Stimulated activated CD8-positive, alpha-beta memory T cell treated with anti-CD3 and anti-CD28 coated beads, Interleukin-4, amount 100 ng/mL, for 1 hour (primary cell): ENCODE data around the gene CIAO3.
"Not testable (repeated sequence)": the region's sequence is repeated elsewhere in the genome, so short reads cannot be mapped to it uniquely, and the experiment has no call there.

Experiments used
- DNase-seq, 2 donors: peaks; one replicate each; pipeline ENCODE4 v3.0.0-alpha.2; 2020; ENCODE audit warnings: low read depth in 2 of 2, low spot score in 1 of 2

CIAO3 gene

DNA sequence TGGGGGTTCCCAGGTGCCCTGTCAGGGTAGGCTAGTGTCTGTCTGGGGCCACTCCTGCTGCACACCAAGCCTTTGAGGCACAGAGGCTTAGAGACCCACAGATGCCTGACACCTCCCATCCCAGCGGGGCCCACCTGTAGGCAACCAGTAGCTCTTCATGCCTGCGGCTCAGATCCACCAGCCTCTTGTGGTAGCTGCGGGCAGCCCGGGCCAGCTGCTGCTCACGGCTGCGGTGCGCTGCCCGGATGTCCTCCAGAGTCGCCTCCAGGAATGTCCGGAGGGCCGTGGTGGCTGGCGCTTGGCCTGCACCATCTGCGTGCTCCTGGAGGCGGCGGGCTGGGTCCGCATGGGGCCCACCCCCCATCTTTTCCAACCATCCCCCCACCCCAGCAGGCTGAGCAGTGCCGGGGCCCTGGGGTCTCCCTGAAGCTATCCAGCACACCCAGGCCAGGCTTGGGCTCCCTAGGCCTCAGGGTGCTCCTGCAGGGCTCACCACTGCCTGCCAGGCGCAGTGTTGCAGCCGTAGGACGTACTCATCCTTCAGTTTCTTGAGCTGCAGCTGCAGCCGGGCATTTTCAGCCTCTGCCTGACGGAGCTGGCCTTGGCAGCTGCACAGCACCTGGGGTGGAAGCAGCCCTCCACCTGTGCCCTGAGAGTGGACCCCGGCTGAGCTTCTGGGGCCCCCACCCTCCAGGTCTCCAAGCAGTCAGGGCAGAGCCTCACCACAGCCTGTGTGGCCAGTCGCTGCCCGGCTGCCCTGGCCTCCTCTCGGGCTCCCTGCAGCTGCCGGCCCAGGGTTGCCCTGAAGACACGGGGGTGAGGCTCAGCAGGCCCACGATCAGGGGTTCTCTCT, 16.4 kb downstream of the CIAO3 start:
- DNase-seq: no peak

GRCh38 chr16:723695-724094, 17.1 kb downstream of the CIAO3 start:
- DNase-seq: no peak

- DNase-seq: no peak
Measured at GRCh38 chr16:722835-723633, 17.8 kb downstream of the CIAO3 start.

- DNase-seq: no peak
Measured at GRCh38 chr16:721765-722540, 18.8 kb downstream of the CIAO3 start.

DNA sequence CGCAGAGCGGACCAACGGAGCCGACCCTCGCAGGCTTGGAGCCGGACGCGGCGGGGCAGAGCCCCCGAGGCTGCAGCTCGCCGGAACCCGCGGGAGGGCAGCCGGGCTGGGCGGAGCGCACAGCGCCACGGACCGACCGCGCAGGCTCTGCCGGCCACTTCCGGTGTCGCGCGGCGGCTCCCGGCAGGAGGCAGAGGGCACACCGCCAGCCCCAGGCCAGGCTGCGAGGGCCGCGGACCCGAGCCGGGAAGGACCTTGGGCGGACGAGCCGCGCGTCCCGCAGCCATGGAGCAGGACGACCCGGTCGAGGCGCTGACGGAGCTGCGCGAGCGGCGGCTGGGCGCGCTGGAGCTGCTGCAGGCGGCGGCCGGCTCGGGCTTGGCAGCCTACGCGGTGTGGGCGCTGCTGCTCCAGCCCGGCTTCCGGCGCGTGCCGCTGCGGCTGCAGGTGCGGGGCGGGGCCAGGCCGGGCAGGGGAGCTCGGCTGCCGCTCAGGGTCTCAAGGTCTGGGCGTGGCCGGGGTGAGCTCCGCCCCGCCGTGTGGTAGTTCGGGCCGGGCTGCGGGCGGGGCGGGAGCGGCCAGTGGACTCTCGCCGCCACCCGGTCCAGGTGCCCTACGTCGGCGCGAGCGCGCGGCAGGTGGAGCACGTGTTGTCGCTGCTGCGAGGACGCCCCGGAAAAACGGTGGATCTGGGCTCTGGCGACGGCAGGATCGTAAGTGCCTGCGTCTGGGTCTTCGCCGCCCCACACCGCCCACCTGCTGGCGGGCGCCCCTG, 19.6 kb downstream of the CIAO3 start, which contains the start of gene ANTKMT:
ANTKMT (plus strand) TSS at position 157 of the 775 bp plus-strand sequence; CDS start at position 286, 129 bp downstream.
- peak in 1 of 2 donors; percentile 42 for DNase-seq

DNA sequence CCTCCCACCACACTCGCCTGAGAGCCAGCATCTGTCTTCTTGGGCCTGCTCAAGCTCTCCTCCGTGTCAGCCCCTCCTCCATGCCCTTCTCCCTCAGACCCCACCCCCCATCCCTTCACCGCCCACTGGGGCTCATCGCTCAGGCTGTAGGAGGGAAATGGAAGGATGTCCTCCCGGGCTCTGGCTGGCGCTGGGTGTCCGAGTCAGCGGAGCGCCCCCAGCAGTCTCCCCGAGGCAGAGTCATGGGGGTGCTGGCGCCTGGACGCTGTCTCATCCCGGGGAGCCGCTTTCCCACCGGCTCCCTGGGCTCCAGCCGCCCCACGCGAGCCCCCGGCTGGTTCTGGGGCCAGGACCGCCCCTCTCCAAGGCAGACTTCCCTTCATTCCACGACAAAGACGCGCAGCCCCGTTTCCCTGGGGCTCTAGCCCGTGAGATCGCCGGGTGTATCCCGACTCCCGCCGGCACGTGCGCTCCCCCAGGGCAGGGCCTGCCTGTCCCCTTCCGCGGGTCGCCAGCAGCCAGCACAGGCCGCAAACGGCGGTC, 20.3 kb downstream of the CIAO3 start:
- DNase-seq: no peak

DNA sequence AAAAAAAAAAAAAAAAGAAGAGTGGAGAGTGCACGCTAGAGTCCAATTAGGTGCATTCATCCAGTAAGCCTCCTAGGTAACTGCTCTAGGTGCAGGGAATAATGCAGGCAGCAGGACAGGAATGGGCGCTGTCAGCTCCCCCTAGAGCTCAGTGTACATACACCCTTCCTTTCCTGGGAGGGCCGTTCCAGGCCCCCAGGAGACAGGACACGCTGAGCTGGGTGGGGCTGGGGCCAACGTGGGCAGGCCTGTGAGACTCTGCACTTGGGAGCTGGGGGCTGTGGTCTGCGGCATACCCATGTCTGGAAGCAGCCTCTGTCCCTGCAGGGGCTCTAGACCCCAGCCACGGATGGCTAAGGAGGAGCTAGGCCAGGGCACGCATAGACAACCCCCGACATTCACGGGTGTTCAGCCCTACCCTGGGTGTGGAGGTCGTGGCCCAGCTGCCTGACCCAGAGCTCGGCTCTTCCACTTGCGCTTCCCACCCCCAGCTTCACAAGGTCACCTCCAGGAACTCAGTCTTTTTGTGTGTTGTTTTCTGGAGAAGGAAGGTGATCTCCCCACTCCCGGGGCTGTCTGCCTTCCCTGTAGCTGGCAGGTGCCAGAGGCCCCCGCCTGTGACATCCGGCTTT, 20.9 kb downstream of the CIAO3 start:
- DNase-seq: no peak

DNA sequence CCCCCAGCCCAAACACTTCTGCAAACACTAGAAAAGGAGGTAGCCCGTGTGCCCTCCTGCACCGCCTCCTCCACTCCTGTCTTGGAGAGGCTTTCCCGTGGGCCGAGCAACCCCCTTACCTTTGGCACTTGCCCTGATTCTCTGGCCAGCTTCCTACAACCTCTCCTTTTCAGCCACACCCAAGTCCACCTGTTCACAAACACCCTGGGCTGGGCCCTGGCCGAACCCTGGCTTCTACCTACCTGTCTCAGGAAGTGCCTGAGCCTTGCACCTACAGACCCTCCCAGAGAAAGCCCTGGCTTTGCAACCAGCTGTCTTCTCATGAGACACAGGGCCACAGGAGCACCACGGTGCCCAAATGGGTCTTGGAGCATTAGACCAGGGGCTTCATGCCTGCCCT, 21.9 kb downstream of the CIAO3 start:
- DNase-seq: no peak

- no peak for DNase-seq
Measured at GRCh38 chr16:718389-718788, 22.4 kb downstream of the CIAO3 start.

DNA sequence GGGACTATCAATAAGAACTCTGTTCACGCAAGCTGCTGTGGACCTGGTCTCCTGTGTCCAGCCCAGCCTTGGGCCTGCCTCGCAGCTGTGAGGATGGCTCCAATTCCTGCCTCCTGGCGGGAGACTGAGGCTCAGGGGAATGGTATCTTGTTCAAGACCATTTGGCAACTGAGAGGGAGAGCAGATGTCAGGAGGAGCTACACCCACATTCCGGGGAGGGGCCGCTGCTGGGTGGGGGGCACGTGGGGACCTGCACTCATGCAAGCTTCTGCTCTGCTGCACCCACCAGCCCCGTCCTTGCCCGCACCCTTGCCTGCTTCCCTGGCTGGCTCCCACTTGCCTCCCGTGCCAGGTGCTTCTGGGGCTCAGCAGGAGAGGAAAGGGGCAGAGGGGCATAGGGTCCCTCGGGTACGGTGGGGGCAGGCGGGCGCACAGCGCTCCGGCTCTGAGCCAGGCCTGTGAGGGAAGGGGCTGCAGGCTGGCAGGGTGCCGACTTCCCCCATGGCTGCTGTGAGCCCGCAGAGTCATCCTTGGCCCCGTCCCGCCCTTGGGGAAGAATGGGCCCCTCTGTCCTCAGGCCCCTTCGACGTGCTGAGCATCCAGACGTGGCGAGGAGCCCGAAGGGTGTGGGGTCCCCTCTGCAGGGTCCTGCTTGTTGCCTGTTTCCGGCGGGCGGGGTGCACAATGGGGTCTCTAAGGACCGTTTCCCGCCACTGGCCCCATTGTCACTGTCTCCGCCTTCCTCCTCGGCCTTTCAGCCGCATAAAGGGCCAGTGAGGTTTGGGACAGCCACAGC, 23.1 kb downstream of the CIAO3 start:
- DNase-seq: no peak

GRCh38 chr16:716768-717325, 23.9 kb downstream of the CIAO3 start:
- DNase-seq: no peak

DNA sequence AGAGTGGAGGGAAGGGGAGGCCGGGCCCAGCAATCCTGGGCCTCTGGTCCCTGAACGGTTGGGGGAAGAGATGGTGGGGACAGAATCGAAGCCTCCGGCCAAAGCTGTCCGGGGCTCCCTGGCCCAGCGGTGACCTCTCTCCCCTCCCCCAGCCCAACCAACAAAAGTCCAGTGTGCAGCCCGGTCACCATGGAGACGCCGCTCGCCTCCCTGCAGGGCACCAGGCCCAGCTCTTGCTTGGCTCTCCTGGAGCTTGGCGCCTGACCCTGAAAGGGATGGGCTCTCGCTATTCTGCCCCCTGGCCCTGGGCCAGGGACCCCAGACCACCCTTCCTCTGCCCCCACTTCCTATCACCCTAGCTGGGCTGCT, 24.6 kb downstream of the CIAO3 start:
- no peak for DNase-seq

DNA sequence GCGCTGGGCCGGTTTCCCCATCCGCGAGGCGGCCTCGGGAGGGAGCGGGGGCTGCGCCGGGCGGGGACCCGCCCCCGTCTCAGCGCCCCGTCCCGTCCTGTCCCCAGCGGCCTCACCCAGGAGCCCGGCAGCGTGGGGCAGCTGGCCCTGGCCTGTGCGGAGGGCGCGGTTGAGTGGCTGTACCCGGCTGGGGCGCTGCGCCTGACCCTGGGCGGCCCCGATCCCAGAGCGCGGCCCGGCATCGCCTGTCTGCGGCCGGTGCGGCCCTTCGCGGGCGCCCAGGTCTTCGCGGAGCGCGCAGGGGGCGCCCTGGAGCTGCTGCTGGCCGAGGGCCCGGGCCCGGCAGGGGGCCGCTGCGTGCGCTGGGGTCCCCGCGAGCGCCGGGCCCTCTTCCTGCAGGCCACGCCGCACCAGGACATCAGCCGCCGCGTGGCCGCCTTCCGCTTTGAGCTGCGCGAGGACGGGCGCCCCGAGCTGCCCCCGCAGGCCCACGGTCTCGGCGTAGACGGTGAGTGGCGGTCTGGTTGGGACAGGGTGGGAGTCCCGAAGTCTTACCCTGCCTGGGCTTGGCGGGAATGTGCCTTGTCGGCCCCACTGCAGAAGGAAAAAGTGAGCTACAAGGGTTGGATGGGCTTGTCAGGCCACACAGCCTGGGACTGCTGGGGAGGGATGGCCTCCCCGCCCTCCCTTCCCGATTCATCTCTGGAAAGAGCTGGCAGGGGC, 25.2 kb downstream of the CIAO3 start:
- DNase-seq: no peak

DNA sequence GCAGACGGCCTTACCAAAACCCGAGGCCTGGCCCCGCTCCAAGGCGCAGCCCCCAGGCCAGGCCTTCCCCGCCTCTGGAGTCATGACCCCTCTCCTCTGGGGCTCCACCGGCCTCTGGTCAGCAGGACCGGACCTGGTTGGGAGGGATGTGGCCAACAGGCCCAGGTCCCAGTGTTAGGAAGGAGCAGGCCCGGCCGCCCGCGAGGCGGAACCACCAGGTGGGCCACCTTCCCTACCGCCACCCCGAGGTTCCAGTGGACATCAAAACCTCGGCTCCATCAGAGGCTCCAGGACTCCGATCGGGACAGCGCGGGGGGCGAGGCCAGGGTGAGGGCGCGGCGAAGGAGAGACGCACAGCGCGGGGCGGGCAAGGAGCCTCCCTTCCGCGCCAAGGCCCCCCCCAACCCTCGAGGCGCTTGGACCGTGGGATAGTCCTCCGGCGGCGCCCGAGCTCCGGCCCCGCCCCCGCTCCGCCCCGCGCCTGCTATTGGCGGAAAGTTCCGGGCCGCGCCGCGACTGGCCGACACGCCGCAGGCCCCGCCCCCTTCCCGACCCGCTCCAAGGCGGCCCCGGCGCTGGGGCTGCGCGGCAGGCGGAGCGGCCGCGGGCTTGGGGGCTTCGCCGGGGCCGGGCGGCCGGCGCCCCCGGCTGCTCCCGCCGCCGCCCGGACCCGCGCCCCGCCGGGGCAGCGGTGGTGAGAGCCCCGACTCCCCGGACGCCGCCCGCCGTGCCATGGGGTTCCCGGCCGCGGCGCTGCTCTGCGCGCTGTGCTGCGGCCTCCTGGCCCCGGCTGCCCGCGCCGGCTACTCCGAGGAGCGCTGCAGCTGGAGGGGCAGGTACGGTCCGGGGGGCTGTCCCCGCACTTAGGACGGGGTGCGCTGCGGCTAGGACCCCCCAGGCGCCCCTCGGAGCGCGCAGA, 26.0 kb downstream of the CIAO3 start, which contains the start of gene METRN:
METRN (plus strand) TSS at position 561 of the 919 bp plus-strand sequence; CDS start at position 733, 172 bp downstream.
- peak; percentile 76 to 77 for DNase-seq

DNA sequence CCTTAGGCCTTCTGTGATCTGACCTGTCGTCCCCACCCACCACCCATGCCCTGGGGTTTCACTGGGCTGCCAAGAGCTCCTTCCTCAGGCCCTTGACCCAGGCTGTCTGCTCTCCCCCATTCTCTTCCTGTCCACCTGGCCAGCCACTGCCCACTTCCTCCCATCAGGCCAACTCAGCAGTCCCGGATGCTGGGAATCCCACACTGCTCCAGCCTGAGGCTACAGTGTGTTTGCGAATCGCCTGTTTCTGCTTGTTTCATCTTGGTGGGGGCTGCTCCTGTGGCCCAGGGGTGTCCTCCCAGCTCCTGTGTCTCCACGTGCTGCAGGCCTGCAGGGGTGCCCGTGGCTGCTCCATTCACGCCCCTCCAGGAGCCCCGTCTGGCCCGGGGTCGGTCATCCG, 26.7 kb downstream of the CIAO3 start:
- DNase-seq: no peak

DNA sequence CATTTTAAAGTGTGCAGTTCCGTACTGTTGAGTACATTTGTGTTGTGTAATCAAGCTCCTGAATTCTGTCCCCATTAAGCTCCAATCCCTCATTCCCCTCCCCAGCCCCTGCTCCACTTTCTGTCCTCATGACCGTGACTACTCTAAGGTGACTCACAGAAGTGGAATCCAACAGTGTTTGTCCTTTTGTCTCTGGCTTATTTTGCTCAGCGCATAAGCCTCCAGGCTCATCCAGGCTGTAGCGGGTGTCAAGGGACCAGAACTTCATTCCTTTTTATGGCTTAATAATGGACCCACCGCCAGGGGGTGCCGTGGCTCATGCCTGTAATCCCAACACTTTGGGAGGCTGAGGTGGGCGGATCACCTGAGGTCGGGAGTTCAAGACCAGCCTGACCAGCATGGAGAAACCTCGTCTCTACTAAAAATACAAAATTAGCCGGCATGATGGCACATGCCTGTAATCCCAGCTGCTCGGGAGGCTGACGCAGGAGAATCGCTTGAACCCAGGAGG, 28.0 kb downstream of the CIAO3 start:
- not testable (repeated sequence) for DNase-seq
